DND-41 (cell line): ENCODE measurements around the gene LYST.

ENCODE experiments used
- ATAC-seq: fragments of 200-7000 bp; cut with Tn5 transposase; 3 replicates; pipeline ENCODE4 v1.9.1; 2021; ENCODE audit warnings: low read depth; ENCODE audit not compliant: insufficient read depth
- DNase-seq: peaks from one replicate; pipeline ENCODE4 v3.0.0-alpha.2; 2020
- H2AFZ ChIP-seq: 2 replicates; pipeline ENCODE4 v1.6.0; 2012; ENCODE audit warnings: low read depth, low read length
- H3K27ac ChIP-seq: 2 replicates; pipeline ENCODE4 v1.5.1; 2012; ENCODE audit warnings: low read length, inconsistent platforms
- H3K27me3 ChIP-seq: fragments of 200-600 bp; sonication (generic); 2 replicates; pipeline ENCODE4 v1.6.0; 2012; ENCODE audit warnings: low read length, mild to moderate bottlenecking, inconsistent platforms; ENCODE audit not compliant: insufficient read depth, poor library complexity
- H3K36me3 ChIP-seq: 2 replicates; pipeline ENCODE4 v1.5.1; 2012; ENCODE audit warnings: low read length, inconsistent platforms; ENCODE audit not compliant: insufficient read depth
- H3K4me1 ChIP-seq: 2 replicates; pipeline ENCODE4 v1.5.1; 2012; ENCODE audit warnings: mild to moderate bottlenecking, low read length; ENCODE audit not compliant: insufficient read depth
- H3K4me2 ChIP-seq: 2 replicates; pipeline ENCODE4 v1.6.0; 2012; ENCODE audit warnings: mild to moderate bottlenecking, moderate library complexity, low read length, inconsistent platforms; ENCODE audit not compliant: insufficient read depth
- H3K4me3 ChIP-seq, 2 experiments: fragments of 200-600 bp in 1 of 2; shearing (Covaris generic) in 1 of 2; 2 replicates each; pipeline ENCODE4 v1.5.1; 2012 to 2016; ENCODE audit warnings: inconsistent platforms in 2 of 2, low read length in 2 of 2, mild to moderate bottlenecking in 2 of 2, low read depth in 1 of 2, moderate library complexity in 1 of 2
- H3K79me2 ChIP-seq: 2 replicates; pipeline ENCODE4 v1.6.0; 2012; ENCODE audit warnings: low read length, inconsistent platforms; ENCODE audit not compliant: insufficient read depth
- H3K9ac ChIP-seq: 2 replicates; pipeline ENCODE4 v1.6.0; 2012; ENCODE audit warnings: low read depth, mild to moderate bottlenecking, inconsistent platforms, low read length, moderate library complexity
- H3K9me3 ChIP-seq: 2 replicates; pipeline ENCODE4 v1.5.1; 2012; ENCODE audit warnings: low read length, moderate library complexity, mild to moderate bottlenecking, inconsistent platforms; ENCODE audit not compliant: insufficient read depth, severe bottlenecking
- H4K20me1 ChIP-seq: 2 replicates; pipeline ENCODE4 v1.6.0; 2012; ENCODE audit warnings: low read length; ENCODE audit not compliant: insufficient read depth
- CTCF ChIP-seq: IDR thresholded peaks from 2 replicates; pipeline ENCODE4 v1.5.1; 2012; ENCODE audit warnings: borderline replicate concordance, low read length, moderate library complexity, mild to moderate bottlenecking; ENCODE audit not compliant: poor library complexity, severe bottlenecking; ENCODE audit errors: extremely low read depth
- EZH2 ChIP-seq: IDR thresholded peaks from 3 replicates; pipeline ENCODE4 v1.6.1; 2012; ENCODE audit warnings: borderline replicate concordance, low read depth, mild to moderate bottlenecking, moderate library complexity, low read length, inconsistent platforms; ENCODE audit not compliant: severe bottlenecking

The LYST gene

GRCh38 chr1:235872270-235872669 is 5.6 kb upstream of the LYST start:
- Histone ChIP-seq H3K4me2 (no peak overlapping the region), H3K9me3 (no peaks in the 10 kb centered on the region), H3K36me3 (no peaks in the 10 kb centered on the region), H3K27ac (no peak overlapping the region), H3K79me2 (no peaks in the 10 kb centered on the region), H3K27me3 (peaks cover 22% of the 10 kb centered on the region), H3K9ac (no peak overlapping the region), H4K20me1 (no peaks in the 10 kb centered on the region), H3K4me1 (peaks cover 14% of the 10 kb centered on the region), H3K4me3 (no peak overlapping the region), H2AFZ (no peak overlapping the region)
- ATAC-seq (no peak), DNase-seq (no peak)
- no peak for TF ChIP-seq EZH2
- TF ChIP-seq CTCF: no peak

GRCh38 chr1:235867903-235868469 is 1.3 kb upstream of the LYST start:
- H4K20me1 ChIP-seq: no peaks in the 10 kb centered on the region; the same call in 1 of the 2 replicates
- peak overlapping the region; percentile 79 for H2AFZ ChIP-seq
- no peaks in the 10 kb centered on the region for H3K36me3 ChIP-seq
- H3K4me2 ChIP-seq: peak overlapping the region; percentile 91
- H3K79me2 ChIP-seq: no peaks in the 10 kb centered on the region
- peak overlapping the region in 1 of 2 experiments; percentile 63; a peak in 3 of 4 replicates for H3K4me3 ChIP-seq
- ATAC-seq (no peak), DNase-seq (peak; percentile 20)
- peak overlapping the region; percentile 65; the same call in 1 of the 2 replicates for H3K27ac ChIP-seq
- TF ChIP-seq CTCF: no peak
- TF ChIP-seq EZH2: no peak
- peaks cover 26% of the 10 kb centered on the region for H3K4me1 ChIP-seq
- no peaks in the 10 kb centered on the region for H3K9me3 ChIP-seq
- peak overlapping the region; percentile 51 for H3K9ac ChIP-seq
- peaks cover 30% of the 10 kb centered on the region for H3K27me3 ChIP-seq

- H3K4me2 ChIP-seq: peak overlapping the region; percentile 100
- peak; percentile 97 for DNase-seq
- H4K20me1 ChIP-seq: no peaks in the 10 kb centered on the region; the same call in 1 of the 2 replicates
- H3K4me3 ChIP-seq: peak overlapping the region; percentile 63
- H3K4me1 ChIP-seq: peaks cover 26% of the 10 kb centered on the region
- no peaks in the 10 kb centered on the region for H3K9me3 ChIP-seq
- H3K27me3 ChIP-seq: peaks cover 27% of the 10 kb centered on the region
- peak overlapping the region; percentile 65 for H3K27ac ChIP-seq
- H3K79me2 ChIP-seq: no peaks in the 10 kb centered on the region
- peak; percentile 86 for ATAC-seq
- H3K9ac ChIP-seq: peak overlapping the region; percentile 68
- H2AFZ ChIP-seq: peak overlapping the region; percentile 79
- no peaks in the 10 kb centered on the region for H3K36me3 ChIP-seq
- no peak for TF ChIP-seq CTCF
- no peak for TF ChIP-seq EZH2
Observed at GRCh38 chr1:235866913-235867845, 473 bp upstream of the LYST start.
